ENCODE data around the gene CENPE.
A peak's percentile ranks its signal among the peaks of the same experiment; 100 is the strongest.
"Not testable (repeated sequence)": the region's sequence is repeated elsewhere in the genome, so short reads cannot be mapped to it uniquely, and the experiment has no call there.

CENPE gene, protein sequence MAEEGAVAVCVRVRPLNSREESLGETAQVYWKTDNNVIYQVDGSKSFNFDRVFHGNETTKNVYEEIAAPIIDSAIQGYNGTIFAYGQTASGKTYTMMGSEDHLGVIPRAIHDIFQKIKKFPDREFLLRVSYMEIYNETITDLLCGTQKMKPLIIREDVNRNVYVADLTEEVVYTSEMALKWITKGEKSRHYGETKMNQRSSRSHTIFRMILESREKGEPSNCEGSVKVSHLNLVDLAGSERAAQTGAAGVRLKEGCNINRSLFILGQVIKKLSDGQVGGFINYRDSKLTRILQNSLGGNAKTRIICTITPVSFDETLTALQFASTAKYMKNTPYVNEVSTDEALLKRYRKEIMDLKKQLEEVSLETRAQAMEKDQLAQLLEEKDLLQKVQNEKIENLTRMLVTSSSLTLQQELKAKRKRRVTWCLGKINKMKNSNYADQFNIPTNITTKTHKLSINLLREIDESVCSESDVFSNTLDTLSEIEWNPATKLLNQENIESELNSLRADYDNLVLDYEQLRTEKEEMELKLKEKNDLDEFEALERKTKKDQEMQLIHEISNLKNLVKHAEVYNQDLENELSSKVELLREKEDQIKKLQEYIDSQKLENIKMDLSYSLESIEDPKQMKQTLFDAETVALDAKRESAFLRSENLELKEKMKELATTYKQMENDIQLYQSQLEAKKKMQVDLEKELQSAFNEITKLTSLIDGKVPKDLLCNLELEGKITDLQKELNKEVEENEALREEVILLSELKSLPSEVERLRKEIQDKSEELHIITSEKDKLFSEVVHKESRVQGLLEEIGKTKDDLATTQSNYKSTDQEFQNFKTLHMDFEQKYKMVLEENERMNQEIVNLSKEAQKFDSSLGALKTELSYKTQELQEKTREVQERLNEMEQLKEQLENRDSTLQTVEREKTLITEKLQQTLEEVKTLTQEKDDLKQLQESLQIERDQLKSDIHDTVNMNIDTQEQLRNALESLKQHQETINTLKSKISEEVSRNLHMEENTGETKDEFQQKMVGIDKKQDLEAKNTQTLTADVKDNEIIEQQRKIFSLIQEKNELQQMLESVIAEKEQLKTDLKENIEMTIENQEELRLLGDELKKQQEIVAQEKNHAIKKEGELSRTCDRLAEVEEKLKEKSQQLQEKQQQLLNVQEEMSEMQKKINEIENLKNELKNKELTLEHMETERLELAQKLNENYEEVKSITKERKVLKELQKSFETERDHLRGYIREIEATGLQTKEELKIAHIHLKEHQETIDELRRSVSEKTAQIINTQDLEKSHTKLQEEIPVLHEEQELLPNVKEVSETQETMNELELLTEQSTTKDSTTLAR (N-terminal part only)

DNA sequence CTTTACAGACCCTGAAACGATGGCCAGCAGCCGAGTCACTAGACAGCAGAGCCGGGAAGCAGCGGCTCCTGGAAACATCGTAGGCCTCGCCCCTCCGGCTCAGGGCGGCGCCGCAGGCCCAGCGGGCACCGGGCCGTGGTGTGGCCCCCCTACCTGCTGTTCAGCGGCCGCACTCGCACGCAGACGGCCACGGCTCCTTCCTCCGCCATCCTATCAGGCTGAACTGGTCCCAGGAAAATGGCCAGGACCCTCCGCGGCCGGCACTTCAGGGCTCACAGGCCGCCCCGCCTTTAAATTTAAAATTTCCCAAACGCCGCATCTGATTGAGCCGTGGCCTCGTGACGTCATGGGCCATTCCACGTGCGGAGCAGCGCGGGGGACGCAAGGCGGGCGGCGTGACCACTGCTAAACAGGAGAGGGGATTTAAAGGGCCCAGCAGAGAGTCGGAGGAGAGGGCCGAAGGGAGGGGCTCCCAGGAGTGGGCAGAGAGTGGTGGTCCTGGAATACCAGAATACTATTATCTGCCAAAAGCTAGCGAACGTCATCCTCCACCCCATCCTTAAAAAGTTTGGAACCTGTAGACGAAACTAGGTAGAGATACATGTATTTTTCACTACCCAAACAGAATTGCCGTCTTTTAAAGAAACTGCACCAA is at the start of gene CENPE:
Gene CENPE (minus strand): TSS at position 233 of the 655 bp plus-strand sequence. CDS start 24 bp downstream, at position 209.
- DNase-seq (ENCODE audit: low spot score), result peak; percentile 88

DNA sequence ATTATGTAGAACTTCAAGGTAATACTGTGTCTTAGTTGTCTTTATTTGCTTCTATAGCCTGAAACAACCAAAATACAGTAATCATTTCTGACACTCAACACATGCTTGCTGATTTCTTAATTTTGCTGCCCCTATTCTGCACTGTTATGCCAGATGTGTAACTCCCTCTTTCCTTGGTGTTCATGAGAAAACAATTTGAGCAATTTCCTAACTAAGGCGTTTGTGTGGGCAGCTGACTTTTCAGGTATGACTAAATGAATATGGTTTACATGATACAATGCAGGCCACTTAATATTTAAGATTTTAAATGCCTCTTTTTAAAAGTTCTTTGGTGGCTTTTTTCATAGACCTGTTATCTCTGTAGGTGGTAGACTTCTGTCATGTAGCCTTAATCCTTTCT is 46.1 kb upstream of the CENPE start:
- no peak for DNase-seq (ENCODE audit: low spot score)

DNA sequence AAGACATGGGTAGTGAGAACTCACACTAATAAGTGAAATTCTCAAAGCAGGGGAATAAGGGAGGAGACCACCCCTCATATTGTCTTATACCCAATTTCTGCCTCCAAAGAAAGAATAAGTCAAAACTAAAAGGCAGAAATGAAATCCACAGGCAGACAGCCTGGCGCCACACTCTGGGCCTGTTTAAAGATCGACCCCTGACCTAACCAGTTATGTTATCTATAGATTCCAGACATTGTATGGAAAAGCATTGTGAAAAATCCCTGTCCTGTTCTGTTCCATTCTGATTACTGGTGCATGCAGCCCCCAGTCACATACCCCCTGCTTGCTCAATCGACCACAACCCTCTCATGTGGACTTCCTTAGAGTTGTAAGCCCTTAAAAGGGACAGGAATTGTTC is 32.8 kb upstream of the CENPE start:
- not testable (repeated sequence) for DNase-seq (ENCODE audit: low spot score)

DNA sequence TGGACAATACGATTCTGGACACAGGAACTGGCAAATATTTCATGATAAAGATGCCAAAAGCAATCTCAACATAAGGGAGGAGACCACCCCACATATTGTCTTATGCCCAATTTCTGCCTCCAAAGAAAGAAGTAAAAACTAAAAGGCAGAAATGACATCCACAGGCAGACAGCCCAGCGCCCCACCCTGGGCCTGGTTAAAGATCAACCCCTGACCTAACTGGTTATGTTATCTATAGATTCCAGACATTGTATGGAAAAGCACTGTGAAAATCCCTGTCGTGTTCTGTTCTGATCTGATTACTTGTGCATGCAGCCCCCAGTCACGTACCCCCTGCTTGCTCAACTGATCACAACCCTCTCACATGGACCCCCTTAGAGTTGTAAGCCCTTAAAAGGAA is 25.4 kb upstream of the CENPE start:
- not testable (repeated sequence) for DNase-seq (ENCODE audit: low spot score)

- no peak for DNase-seq (ENCODE audit: low spot score)
Measured at GRCh38 chr4:103207673-103208072, 9.5 kb upstream of the CENPE start.

DNA sequence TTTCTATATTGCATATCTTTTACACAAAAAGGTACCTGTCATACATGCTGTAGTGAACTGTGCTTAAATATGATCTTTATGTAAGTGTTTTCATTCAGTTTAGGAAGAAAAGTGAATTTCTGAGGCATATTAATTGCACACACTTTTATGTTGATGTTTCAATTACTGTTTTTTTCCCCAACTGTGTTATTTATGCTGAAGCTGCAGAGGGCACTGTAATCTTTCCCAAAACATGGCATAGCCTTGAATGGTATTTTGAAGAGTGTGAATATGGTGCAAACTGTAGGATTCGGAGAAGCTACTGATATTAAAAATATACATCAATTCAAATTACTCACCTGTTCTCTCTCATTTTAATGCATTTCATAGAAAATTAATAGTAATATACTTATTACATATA is 6.0 kb upstream of the CENPE start:
- DNase-seq (ENCODE audit: low spot score), result peak; percentile 47

- DNase-seq (ENCODE audit: low spot score), result no peak
Measured at GRCh38 chr4:103201724-103202123, 3.6 kb upstream of the CENPE start.

GRCh38 chr4:103201253-103201652 is 3.1 kb upstream of the CENPE start:
- no peak for DNase-seq (ENCODE audit: low spot score)

DNA sequence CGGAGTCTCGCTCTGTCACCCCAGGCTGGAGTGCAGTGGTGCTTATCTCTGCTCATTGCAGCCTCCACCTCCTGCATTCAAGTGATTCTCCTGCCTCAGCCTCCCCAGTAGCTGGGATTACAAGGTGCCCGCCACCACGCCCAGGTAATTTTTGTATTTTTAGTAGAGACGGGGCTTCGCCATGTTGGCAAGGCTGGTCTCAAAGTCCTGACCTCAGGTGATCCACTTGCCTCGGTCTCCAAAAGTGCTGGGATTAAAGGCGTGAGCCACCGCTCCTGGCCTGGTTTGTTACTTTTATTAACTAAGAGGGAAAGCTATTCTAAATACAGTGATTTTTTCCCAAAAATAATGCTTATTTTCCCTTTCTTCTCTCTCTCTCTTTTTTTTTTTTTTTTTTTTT is 866 bp upstream of the CENPE start:
- no peak for DNase-seq (ENCODE audit: low spot score)

GRCh38 chr4:103197765-103198110 is 405 bp downstream of the CENPE start:
- DNase-seq (ENCODE audit: low spot score), result peak; percentile 58

DNA sequence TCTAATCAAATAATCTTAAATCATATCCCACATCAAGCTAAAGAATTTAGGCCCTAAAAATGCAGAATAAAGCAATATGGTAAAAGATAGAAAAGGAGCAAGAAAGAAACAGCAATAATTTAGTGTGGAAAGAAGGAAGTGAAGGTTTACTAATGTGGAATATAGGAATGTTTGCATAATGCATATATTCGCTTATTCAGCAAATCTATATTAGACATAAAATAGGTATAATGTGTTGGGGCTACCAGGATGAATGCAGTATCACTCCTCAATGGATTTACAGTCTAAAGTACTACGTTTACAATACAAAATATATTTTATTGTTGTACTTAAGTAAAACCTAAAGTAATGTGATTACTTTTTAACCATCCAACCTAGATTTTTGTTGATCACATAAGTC is 4.7 kb downstream of the CENPE start:
- no peak for DNase-seq (ENCODE audit: low spot score)

DNA sequence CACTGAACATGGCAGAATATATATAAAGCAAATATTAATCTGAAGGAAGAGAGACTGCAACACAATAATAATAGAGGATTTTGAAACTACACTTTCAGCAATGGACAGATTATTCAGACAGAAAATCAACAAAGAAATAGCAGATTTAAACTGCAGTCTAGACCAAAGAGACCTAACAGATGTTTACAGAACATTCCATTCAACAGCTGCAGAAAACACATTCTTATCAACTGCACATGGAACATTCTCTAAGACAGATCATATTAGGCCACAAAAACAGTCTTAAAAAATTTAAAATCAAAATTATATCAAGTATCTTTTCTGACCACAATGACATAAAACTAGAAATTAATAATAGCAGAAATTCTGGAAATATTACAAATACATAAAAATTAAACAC is 27.1 kb downstream of the CENPE start:
- DNase-seq (ENCODE audit: low spot score), result no peak

DNA sequence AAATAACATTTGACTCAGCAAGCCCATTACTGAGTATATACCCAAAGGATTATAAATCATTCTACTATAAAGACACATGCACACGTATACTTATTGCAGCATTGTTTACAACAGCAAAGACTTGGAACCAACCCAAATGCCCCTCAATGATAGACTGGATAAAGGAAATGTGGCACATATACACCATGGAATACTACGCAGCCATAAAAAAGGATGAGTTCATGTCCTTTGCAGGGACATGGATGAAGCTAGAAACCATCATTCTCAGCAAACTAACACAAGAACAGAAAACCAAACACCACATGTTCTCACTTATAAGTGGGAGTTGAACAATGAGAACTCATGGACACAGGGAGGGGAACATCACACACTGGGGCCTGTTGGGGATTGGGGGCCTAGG is 28.4 kb downstream of the CENPE start:
- not testable (repeated sequence) for DNase-seq (ENCODE audit: low spot score)

- DNase-seq (ENCODE audit: low spot score), result no peak
Measured at GRCh38 chr4:103168993-103169392, 29.1 kb downstream of the CENPE start.

GRCh38 chr4:103162176-103162575 is 36.0 kb downstream of the CENPE start:
- DNase-seq (ENCODE audit: low spot score), result no peak

GRCh38 chr4:103158760-103159159 is 39.4 kb downstream of the CENPE start:
- DNase-seq (ENCODE audit: low spot score), result no peak

- no peak for DNase-seq (ENCODE audit: low spot score)
Measured at GRCh38 chr4:103156106-103156505, 42.0 kb downstream of the CENPE start.

- DNase-seq (ENCODE audit: low spot score), result no peak
Measured at GRCh38 chr4:103152381-103152780, 45.8 kb downstream of the CENPE start.

- DNase-seq (ENCODE audit: low spot score), result peak; percentile 85
Measured at GRCh38 chr4:103150677-103151076, 47.5 kb downstream of the CENPE start.

GRCh38 chr4:103144926-103145325 is 53.2 kb downstream of the CENPE start:
- no peak for DNase-seq (ENCODE audit: low spot score)

DNA sequence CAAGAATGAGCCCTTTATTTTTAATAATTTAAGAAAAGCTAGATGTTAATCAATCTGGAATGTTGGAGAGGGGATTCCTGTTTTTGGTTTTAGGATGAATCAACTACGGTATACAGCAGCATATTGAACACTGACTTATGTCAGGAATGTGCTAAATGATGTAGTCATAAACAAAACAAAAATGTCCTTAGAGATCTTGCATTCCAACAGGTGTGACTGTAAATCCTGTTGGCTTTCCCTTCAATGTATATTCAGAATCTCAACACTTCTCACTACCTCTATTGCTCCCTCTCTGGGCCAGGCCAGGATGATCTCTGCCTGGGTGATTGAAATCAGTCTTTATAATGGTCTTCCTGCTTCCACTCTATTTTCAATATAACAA is 60.7 kb downstream of the CENPE start:
- no peak for DNase-seq (ENCODE audit: low spot score)

All from RKO (cell line).